ENCODE results near the gene TEX10. TPM values are rescaled to one million over a fixed set of nuclear protein-coding genes. Genes with fewer than 3 reads are reported as not detected.

Gene TEX10
- polyA plus RNA-seq, 2 of the 4 experiments (the other 2 are of a cell fraction): 22.1 to 37.0 TPM

DNA sequence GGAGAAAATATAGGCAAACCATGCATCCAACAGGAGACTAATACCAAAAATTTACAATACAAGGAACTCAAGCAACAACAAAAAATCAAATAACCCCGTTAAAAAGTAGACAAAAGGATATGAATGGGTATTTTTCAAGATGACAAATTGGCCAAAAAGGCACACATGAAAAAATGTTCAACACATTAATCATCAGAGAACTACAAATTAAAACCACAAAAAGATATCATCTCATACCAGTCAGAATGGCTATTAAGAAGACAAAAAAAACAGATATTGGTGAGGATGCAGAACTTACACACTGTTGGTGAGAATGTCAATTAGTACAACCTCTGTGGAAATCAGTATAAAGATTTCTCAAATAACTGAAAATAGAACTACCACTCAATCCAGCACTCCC lies 35.0 kb downstream of the TEX10 start:
- Histone ChIP-seq H3K27ac (no peak overlapping the region), H3K9me3 (peaks cover 9% of the 10 kb centered on the region), H3K4me2 (no peak overlapping the region), H3K4me1 (no peaks in the 10 kb centered on the region), H3K4me3 (no peak overlapping the region)
- ChIA-PET CTCF (no interaction called here), POLR2A (no interaction called here)
- 58% methylated on average over 1 of the region's 1 CpG for WGBS (ENCODE audit: missing lambda C conversion rate)
- DNase-seq (ENCODE audit: low read depth in 1 of 2, low spot score in 1 of 2): no peak
- FAIRE-seq: peak; percentile 39
- TF ChIP-seq E2F6 (IDR thresholded peaks at IDR 0.05; ENCODE audit: borderline replicate concordance, low read depth) (no peak), EHMT2 (IDR thresholded peaks at IDR 0.05; ENCODE audit: low read depth) (no peak), SREBF2 (IDR thresholded peaks at IDR 0.05) (no peak), RFX5 (IDR thresholded peaks at IDR 0.05) (no peak), ELK1 (IDR thresholded peaks at IDR 0.05; ENCODE audit: low read depth, low read length) (no peak), TFCP2L1 (CRISPR knock-in tag; IDR thresholded peaks at IDR 0.05) (no peak), NFE2L2 (conservative IDR thresholded peaks at IDR 0.05; ENCODE audit: low read length) (no peak), HEYL (CRISPR knock-in tag; IDR thresholded peaks at IDR 0.05) (no peak), MYC (IDR thresholded peaks at IDR 0.05; ENCODE audit: borderline replicate concordance, low read length) (no peak), HDAC2 (IDR thresholded peaks at IDR 0.05) (no peak), RARB (CRISPR knock-in tag; IDR thresholded peaks at IDR 0.05) (no peak), ESRRA (IDR thresholded peaks at IDR 0.05; ENCODE audit: borderline replicate concordance, low read length) (no peak), CBX2 (IDR thresholded peaks at IDR 0.05; ENCODE audit: borderline replicate concordance, low read depth) (no peak)
- TF ChIP-seq, protein P1, sequence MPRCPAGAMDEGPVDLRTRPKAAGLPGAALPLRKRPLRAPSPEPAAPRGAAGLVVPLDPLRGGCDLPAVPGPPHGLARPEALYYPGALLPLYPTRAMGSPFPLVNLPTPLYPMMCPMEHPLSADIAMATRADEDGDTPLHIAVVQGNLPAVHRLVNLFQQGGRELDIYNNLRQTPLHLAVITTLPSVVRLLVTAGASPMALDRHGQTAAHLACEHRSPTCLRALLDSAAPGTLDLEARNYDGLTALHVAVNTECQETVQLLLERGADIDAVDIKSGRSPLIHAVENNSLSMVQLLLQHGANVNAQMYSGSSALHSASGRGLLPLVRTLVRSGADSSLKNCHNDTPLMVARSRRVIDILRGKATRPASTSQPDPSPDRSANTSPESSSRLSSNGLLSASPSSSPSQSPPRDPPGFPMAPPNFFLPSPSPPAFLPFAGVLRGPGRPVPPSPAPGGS (IDR thresholded peaks at IDR 0.05): no peak
- no peak for ATAC-seq

- Histone ChIP-seq H3K27ac (no peak overlapping the region), H3K9me3 (peaks cover 13% of the 10 kb centered on the region), H3K4me3 (no peak overlapping the region), H3K4me1 (no peaks in the 10 kb centered on the region), H3K4me2 (no peak overlapping the region)
- CTCF ChIA-PET: interaction anchor here (0.8 kb wide), 1 partner anchor 36 kb away, joined by 3 read pairs; no protein-coding TSS in a partner anchor
- FAIRE-seq: no peak
- no peak for ATAC-seq
- no peak for TF ChIP-seq NR3C1 (IDR thresholded peaks at IDR 0.05)
- TF ChIP-seq, protein P1 (IDR thresholded peaks at IDR 0.05): no peak
- TF ChIP-seq, protein P2, sequence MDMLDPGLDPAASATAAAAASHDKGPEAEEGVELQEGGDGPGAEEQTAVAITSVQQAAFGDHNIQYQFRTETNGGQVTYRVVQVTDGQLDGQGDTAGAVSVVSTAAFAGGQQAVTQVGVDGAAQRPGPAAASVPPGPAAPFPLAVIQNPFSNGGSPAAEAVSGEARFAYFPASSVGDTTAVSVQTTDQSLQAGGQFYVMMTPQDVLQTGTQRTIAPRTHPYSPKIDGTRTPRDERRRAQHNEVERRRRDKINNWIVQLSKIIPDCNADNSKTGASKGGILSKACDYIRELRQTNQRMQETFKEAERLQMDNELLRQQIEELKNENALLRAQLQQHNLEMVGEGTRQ (IDR thresholded peaks at IDR 0.05): no peak
- TF ChIP-seq ZFP36 (IDR thresholded peaks at IDR 0.05; ENCODE audit: borderline replicate concordance, partially characterized antibody): no peak
- no peak for TF ChIP-seq ESRRA (IDR thresholded peaks at IDR 0.05; ENCODE audit: borderline replicate concordance, low read length)
- TF ChIP-seq CHD4 (IDR thresholded peaks at IDR 0.05; ENCODE audit: borderline replicate concordance): no peak
- TF ChIP-seq, protein P3, sequence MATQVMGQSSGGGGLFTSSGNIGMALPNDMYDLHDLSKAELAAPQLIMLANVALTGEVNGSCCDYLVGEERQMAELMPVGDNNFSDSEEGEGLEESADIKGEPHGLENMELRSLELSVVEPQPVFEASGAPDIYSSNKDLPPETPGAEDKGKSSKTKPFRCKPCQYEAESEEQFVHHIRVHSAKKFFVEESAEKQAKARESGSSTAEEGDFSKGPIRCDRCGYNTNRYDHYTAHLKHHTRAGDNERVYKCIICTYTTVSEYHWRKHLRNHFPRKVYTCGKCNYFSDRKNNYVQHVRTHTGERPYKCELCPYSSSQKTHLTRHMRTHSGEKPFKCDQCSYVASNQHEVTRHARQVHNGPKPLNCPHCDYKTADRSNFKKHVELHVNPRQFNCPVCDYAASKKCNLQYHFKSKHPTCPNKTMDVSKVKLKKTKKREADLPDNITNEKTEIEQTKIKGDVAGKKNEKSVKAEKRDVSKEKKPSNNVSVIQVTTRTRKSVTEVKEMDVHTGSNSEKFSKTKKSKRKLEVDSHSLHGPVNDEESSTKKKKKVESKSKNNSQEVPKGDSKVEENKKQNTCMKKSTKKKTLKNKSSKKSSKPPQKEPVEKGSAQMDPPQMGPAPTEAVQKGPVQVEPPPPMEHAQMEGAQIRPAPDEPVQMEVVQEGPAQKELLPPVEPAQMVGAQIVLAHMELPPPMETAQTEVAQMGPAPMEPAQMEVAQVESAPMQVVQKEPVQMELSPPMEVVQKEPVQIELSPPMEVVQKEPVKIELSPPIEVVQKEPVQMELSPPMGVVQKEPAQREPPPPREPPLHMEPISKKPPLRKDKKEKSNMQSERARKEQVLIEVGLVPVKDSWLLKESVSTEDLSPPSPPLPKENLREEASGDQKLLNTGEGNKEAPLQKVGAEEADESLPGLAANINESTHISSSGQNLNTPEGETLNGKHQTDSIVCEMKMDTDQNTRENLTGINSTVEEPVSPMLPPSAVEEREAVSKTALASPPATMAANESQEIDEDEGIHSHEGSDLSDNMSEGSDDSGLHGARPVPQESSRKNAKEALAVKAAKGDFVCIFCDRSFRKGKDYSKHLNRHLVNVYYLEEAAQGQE (IDR thresholded peaks at IDR 0.05): no peak
- no peak for TF ChIP-seq HEYL (CRISPR knock-in tag; IDR thresholded peaks at IDR 0.05)
- TF ChIP-seq PHF8 (IDR thresholded peaks at IDR 0.05; ENCODE audit: borderline replicate concordance, low read depth): no peak
- no peak for TF ChIP-seq RFX5 (IDR thresholded peaks at IDR 0.05)
- TF ChIP-seq, protein P4, sequence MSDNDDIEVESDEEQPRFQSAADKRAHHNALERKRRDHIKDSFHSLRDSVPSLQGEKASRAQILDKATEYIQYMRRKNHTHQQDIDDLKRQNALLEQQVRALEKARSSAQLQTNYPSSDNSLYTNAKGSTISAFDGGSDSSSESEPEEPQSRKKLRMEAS (IDR thresholded peaks at IDR 0.05): no peak
- TF ChIP-seq MAFK (IDR thresholded peaks at IDR 0.05; ENCODE audit: partially characterized antibody): no peak
- TF ChIP-seq ZC3H11A (IDR thresholded peaks at IDR 0.05): no peak
- no peak for TF ChIP-seq HDAC2 (IDR thresholded peaks at IDR 0.05)
- no peak for TF ChIP-seq NPAS2 (CRISPR knock-in tag; IDR thresholded peaks at IDR 0.05; ENCODE audit: borderline replicate concordance)
- no peak for TF ChIP-seq CHD2 (IDR thresholded peaks at IDR 0.05; ENCODE audit: low read length, partially characterized antibody)
- TF ChIP-seq GATA3 (IDR thresholded peaks at IDR 0.05; ENCODE audit: borderline replicate concordance): no peak
- TF ChIP-seq ELK1 (IDR thresholded peaks at IDR 0.05; ENCODE audit: low read depth, low read length): no peak
- TF ChIP-seq KDM5A (IDR thresholded peaks at IDR 0.05): no peak
- 91% methylated on average over 4 of the region's 4 CpGs for WGBS (ENCODE audit: missing lambda C conversion rate)
- no peak for DNase-seq (ENCODE audit: low read depth in 1 of 2, low spot score in 1 of 2)
- POLR2A ChIA-PET: no interaction called here
These were observed 37.2 kb downstream of the TEX10 start for GRCh38 chr9:100315561-100315960.
